GM19023 (cell line): ENCODE data around the gene CD207.

Source experiments
- ATAC-seq: cut with Tn5 transposase; IDR thresholded peaks from one replicate; pipeline ENCODE4 v1.9.1; 2021; ENCODE audit warnings: mild to moderate bottlenecking, moderate library complexity; ENCODE audit not compliant: unreplicated experiment

The CD207 gene

GRCh38 chr2:70795164-70795995 lies 40.2 kb downstream of the CD207 start:
- ATAC-seq, result no peak

- ATAC-seq, result no peak
Observed at GRCh38 chr2:70793450-70793849, 42.2 kb downstream of the CD207 start.

- ATAC-seq, result no peak
Observed at GRCh38 chr2:70790136-70790828, 45.3 kb downstream of the CD207 start, which contains the start of gene FIGLA. FIGLA (minus strand) TSS chr2:70790643; CDS start chr2:70790638, 5 bp downstream.

GRCh38 chr2:70789304-70790135 lies 46.1 kb downstream of the CD207 start:
- ATAC-seq, result no peak

GRCh38 chr2:70785137-70785911 lies 50.3 kb downstream of the CD207 start:
- ATAC-seq, result no peak

GRCh38 chr2:70784320-70784719 lies 51.3 kb downstream of the CD207 start:
- no peak for ATAC-seq
